ENCODE data around the gene RNASE8.
A peak's percentile ranks its signal among the peaks of the same experiment; 100 is the strongest.

The RNASE8 gene

GRCh38 chr14:21054123-21054767, 3.4 kb upstream of the RNASE8 start:
- no peak for DNase-seq

DNA sequence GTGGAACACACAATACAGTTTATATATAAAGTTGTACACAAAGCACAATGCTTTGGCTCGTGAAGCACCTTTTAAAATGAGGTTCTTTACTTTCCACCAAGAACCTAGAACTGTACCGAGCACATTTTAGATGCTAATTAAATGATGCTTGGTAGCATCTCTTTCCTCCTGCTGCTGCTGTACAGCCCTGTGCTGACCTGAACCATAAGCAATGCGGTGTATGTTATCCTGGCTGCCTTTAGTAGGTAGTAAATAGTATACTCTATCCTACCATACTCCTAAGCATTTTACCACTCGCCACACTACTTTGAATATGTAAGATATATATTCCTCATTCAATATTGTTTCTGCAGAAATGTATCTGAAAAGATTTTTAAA, 2.9 kb upstream of the RNASE8 start:
- no peak for DNase-seq

- no peak for DNase-seq
Observed at GRCh38 chr14:21055432-21056117, 2.0 kb upstream of the RNASE8 start.

GRCh38 chr14:21056520-21057163, 980 bp upstream of the RNASE8 start:
- DNase-seq = no peak

- DNase-seq = no peak
Observed at GRCh38 chr14:21058903-21059302, 1.3 kb downstream of the RNASE8 start.

- no peak for DNase-seq
Observed at GRCh38 chr14:21059842-21060613, 2.4 kb downstream of the RNASE8 start.

GRCh38 chr14:21060614-21061346, 3.2 kb downstream of the RNASE8 start:
- DNase-seq = no peak

- no peak for DNase-seq
Observed at GRCh38 chr14:21061347-21061668, 3.7 kb downstream of the RNASE8 start.

DNA sequence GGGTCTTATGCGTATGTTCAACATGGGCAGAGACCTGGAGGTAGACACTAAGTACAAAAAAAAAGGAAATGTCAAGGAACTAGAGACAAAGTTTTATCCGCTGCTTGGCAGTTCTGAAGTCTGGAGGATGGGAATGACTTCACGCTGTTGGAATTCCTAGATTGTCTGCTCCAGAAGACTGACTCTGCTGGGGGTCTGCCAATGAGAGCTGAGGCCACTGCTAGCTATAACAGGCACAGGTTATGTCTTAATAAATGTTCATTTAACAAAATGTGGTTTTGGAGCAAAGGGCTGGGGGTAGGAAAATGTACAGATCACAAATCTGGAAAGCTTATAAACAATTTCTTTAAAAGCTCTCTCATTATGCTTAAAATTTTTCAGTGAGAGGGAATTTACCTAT, 5.9 kb downstream of the RNASE8 start:
- DNase-seq = no peak

DNA sequence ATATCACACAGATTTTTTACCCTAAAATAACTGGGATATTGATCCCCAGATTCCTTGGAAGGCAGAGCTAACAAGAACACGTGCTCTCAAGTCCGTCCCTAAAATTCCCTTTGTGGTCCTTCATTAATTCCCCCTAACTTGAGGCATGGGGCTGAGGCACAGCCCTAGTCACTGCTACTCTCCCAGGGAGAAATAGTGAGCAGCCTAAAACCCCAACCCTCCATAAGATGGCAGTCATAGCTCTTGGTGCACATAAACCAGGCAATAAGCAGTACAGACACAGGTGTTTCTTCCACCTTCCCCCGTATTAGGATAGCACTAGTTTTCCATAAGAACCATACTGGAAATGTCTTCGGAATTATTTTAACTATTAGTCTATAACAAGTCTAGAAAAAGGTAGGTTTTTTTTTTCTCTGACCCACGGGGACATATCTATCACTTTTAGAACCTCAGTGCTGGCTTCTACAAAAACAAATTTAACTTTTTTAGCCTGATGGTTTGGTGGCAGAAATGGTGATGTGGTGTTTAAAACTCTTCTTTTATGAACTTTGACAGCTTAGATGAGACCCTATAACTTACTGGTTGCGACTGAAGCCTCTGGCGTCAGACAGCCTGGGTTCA, 9.4 kb downstream of the RNASE8 start:
- peak; percentile 21 for DNase-seq

- peak; percentile 71 for DNase-seq
Observed at GRCh38 chr14:21068521-21069387, 11.1 kb downstream of the RNASE8 start.

DNA sequence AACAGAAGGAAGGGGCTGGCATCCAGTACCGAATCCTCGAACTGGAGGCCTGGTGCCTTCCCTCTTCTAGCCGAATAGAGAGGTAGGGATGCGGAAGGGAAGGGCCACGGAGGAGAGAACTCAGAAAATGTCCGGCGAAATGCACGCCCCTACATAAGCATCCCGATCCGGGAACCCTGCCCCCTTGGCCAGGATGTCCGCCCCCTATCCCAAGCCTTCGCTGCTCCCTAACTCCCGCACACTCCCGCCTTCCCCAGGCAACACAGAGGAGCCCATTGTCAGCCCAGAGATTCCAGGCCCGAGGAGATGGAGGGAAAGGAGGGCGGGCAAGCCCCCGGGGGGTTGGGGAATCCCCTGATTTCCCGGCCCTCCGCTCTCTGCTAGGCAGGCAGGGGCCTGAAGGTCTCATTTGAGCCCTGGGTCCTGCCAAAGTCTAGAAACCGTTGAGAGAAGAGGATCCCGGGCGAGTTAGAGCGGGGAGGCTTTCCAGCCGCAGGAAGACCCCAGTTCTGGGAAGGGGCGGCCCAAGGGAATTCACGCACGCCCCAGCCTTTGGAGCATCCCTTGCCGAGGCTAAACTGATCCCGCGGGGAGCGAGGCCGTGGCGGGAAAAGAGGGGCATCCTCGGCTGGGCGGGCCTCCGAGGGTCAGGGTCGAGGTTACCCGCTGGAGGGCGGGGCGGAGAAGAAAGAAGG, 11.9 kb downstream of the RNASE8 start:
- DNase-seq = no peak

DNA sequence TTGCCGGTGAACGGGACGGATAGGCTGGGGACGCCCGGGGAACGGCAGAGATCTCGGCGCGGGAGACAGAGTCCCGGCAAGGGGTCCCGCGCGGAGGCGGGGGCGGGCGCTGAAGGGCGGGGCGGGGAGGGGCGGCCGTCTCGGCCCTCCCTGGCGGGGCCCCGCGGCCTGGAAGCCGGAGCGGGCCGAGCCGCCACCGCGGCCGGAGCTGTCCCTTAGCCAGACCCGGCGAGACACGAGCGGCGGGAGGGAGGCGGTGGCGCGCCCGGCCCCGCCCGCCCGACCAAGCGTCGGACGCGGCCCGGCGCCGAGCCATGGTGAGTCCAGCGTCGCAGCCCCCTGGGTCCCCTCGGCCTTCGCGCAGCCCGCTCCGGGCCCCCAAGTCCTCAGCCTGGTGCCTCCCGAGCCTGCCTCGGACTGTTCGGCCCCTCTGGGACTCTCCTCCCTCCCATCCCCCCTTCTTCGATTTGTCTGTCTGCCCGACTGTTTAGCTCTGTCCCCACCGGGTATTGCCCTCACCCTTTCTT, 12.5 kb downstream of the RNASE8 start, which contains the start of gene ARHGEF40:
Gene ARHGEF40 (plus strand): TSS at position 222 of the 527 bp plus-strand sequence. CDS start 93 bp downstream, at position 315.
- no peak for DNase-seq

- no peak for DNase-seq
Observed at GRCh38 chr14:21070610-21071224, 13.1 kb downstream of the RNASE8 start.

DNA sequence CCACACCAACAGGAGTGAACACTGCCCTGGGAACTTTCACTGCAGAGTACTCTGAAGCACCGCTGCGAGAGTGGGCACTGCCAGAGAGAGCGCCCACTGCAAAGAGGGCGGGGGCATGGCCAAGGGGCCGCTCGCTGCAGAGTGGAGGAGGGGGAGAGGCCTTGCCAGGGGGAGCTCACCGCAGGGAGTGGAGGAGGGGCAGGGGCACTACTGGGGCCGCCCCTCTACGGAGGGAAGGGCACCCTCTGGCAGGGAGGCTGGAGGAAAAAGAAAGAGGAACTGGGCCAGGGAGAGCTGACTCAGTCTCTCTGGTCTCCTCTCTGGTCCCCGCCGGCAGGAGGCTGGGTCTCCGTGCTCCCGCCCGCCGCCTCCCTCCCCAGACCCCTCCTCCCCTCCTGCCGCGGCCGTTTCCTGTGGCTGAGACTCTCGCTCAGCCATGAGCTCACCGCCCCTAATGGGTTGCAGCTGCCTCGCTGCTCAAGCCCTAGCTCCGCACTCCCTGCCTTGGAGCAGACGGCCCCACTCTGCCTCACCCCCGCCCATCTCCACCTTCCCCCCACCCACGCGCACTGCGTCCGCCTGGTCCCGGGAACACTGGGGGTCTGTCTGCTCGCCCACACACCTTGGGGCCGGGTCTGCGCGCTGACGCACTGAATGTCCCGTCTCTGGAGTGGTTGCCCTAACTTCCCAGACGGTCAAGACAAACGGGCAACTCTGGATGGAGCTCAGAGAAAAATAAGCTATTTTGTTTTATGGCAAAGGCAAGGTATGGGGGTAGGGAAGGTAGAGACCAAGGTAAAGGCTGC, 13.8 kb downstream of the RNASE8 start:
- DNase-seq = peak; percentile 87

DNA sequence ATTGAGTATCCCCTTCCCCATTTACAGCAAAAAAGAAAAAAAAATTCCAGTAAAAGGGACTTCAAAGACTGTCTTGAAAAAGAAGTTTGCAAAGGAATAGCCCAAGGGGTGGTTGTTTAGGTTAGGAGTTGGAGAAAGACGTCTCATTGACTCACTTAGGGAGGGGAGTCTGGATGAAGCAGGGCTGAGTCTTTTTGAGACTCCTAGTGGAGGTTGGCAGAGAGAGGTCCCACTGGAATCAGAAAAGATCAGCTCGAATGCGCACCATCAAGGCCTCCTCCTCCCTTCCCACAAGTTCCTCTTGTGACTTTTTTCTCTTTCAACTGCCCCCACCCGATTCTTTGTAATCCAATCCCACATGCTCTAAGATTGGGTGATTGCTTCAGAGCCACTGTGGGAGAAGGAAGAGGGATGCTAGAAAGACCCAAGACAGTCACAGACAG, 14.4 kb downstream of the RNASE8 start:
- no peak for DNase-seq

DNA sequence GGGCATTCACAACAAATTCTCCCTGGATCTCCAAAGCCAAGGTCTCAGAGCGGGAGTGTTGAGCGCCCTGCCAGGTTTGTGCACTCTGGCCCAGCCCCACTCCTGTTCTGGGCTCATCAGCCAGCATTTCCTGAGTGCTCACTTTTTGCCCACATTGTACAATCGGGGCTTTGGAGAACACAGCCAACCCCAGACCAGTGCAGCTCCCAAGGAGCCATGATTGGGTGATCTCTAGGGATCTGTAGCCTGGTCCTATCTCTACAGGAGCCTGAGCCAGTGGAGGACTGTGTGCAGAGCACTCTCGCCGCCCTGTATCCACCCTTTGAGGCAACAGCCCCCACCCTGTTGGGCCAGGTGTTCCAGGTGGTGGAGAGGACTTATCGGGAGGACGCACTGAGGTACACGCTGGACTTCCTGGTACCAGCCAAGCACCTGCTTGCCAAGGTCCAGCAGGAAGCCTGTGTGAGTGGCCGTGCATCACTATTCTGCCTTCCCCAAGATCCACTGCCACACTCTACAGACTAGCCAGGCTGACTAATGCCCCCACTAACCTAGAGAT, 15.2 kb downstream of the RNASE8 start:
- DNase-seq = no peak

DNA sequence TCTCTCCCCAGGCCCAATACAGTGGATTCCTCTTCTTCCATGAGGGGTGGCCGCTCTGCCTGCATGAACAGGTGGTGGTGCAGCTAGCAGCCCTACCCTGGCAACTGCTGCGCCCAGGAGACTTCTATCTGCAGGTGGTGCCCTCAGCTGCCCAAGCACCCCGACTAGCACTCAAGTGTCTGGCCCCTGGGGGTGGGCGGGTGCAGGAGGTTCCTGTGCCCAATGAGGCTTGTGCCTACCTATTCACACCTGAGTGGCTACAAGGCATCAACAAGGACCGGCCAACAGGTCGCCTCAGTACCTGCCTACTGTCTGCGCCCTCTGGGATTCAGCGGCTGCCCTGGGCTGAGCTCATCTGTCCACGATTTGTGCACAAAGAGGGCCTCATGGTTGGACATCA, 16.3 kb downstream of the RNASE8 start:
- no peak for DNase-seq

Measured in COR-L47 (cell line).